ENCODE measurements around the gene CARHSP1. TPM values are rescaled to one million over a fixed set of nuclear protein-coding genes. Genes with fewer than 3 reads are reported as not detected.

Gene CARHSP1
- total and polyA plus RNA-seq, 2 experiments from 2014 or later = 140 to 167 TPM

- TF ChIP-seq EZH2 (IDR thresholded peaks at IDR 0.05; ENCODE audit: borderline replicate concordance) (no peak), CTCF (IDR thresholded peaks at IDR 0.05; ENCODE audit: poor library complexity) (no peak), EZH2phosphoT487 (IDR thresholded peaks at IDR 0.05; ENCODE audit: low read depth, severe bottlenecking, unreplicated experiment) (no peak)
- no peaks in the 10 kb centered on the region for H3K9me2 ChIP-seq (replicated peaks; ENCODE audit: insufficient read depth)
- no peak overlapping the region for H2AFZ ChIP-seq
- H3K4me3 ChIP-seq = no peak overlapping the region
- H3K4me2 ChIP-seq = no peak overlapping the region
- no peak overlapping the region for H3K27ac ChIP-seq
- peaks cover 20% of the 10 kb centered on the region for H4K20me1 ChIP-seq (ENCODE audit: insufficient read depth, poor library complexity, severe bottlenecking)
- no peaks in the 10 kb centered on the region for H3K9me3 ChIP-seq (ENCODE audit: low read depth)
- peaks cover 44% of the 10 kb centered on the region for H3K79me2 ChIP-seq
- H3K36me3 ChIP-seq (replicated peaks; ENCODE audit: insufficient read depth, low read depth) = no peaks in the 10 kb centered on the region
- no peaks in the 10 kb centered on the region for H3K27me3 ChIP-seq
- WGBS (ENCODE audit: low lambda C conversion rate, missing lambda C conversion rate) = 95% methylated on average over 3 of the region's 3 CpGs
- no peak for DNase-seq (ENCODE audit: low spot score)
- H3K4me1 ChIP-seq (ENCODE audit: insufficient read depth) = peaks cover 15% of the 10 kb centered on the region
These were observed 45.3 kb upstream of the CARHSP1 start for GRCh38 chr16:8914098-8914497.

DNA sequence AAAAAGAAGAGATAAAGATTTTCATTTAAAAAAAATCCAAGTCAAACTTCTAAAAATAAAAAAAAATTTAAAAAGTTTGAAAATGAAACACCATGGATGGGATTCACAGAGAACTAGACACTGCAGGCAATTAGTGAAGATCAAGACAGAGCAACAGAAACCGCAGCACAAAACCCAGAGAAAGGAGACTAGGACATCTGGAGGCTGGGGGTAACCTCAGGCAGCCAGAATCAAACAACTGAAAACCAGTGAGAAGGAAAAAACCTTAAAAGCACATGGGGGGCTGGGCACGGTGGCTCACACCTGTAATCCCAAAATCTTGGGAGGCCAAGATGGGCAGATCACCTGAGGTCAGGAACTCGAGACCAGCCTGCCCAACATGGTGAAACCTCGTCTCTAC is 44.0 kb upstream of the CARHSP1 start:
- H2AFZ ChIP-seq = no peak overlapping the region
- no peaks in the 10 kb centered on the region for H3K9me2 ChIP-seq (replicated peaks; ENCODE audit: insufficient read depth)
- peaks cover 20% of the 10 kb centered on the region for H4K20me1 ChIP-seq (ENCODE audit: insufficient read depth, poor library complexity, severe bottlenecking)
- H3K4me2 ChIP-seq = no peak overlapping the region
- no peak overlapping the region for H3K27ac ChIP-seq
- peaks cover 15% of the 10 kb centered on the region for H3K4me1 ChIP-seq (ENCODE audit: insufficient read depth)
- H3K36me3 ChIP-seq (replicated peaks; ENCODE audit: insufficient read depth, low read depth) = no peaks in the 10 kb centered on the region
- DNase-seq (ENCODE audit: low spot score) = no peak
- no peak overlapping the region for H3K4me3 ChIP-seq
- H3K27me3 ChIP-seq = no peaks in the 10 kb centered on the region
- H3K9me3 ChIP-seq (ENCODE audit: low read depth) = no peaks in the 10 kb centered on the region
- peaks cover 50% of the 10 kb centered on the region for H3K79me2 ChIP-seq
- TF ChIP-seq EZH2phosphoT487 (IDR thresholded peaks at IDR 0.05; ENCODE audit: low read depth, severe bottlenecking, unreplicated experiment) = no peak
- no peak for TF ChIP-seq EZH2 (IDR thresholded peaks at IDR 0.05; ENCODE audit: borderline replicate concordance)
- no peak for TF ChIP-seq CTCF (IDR thresholded peaks at IDR 0.05; ENCODE audit: poor library complexity)
- WGBS (ENCODE audit: low lambda C conversion rate, missing lambda C conversion rate) = 95% methylated on average over 4 of the region's 4 CpGs

- no peaks in the 10 kb centered on the region for H3K9me3 ChIP-seq (ENCODE audit: low read depth)
- H3K27ac ChIP-seq = peak overlapping the region; percentile 60
- peaks cover 8% of the 10 kb centered on the region for H3K36me3 ChIP-seq (replicated peaks; ENCODE audit: insufficient read depth, low read depth)
- no peaks in the 10 kb centered on the region for H3K27me3 ChIP-seq
- H3K4me1 ChIP-seq (ENCODE audit: insufficient read depth) = peaks cover 15% of the 10 kb centered on the region
- peaks cover 24% of the 10 kb centered on the region for H4K20me1 ChIP-seq (ENCODE audit: insufficient read depth, poor library complexity, severe bottlenecking)
- no peak overlapping the region for H2AFZ ChIP-seq
- DNase-seq (ENCODE audit: low spot score) = no peak
- H3K9me2 ChIP-seq (replicated peaks; ENCODE audit: insufficient read depth) = no peaks in the 10 kb centered on the region
- WGBS (ENCODE audit: low lambda C conversion rate, missing lambda C conversion rate) = 68% methylated on average over 1 of the region's 1 CpG
- TF ChIP-seq EZH2phosphoT487 (IDR thresholded peaks at IDR 0.05; ENCODE audit: low read depth, severe bottlenecking, unreplicated experiment) (no peak), CTCF (IDR thresholded peaks at IDR 0.05; ENCODE audit: poor library complexity) (no peak), EZH2 (IDR thresholded peaks at IDR 0.05; ENCODE audit: borderline replicate concordance) (no peak)
- H3K4me3 ChIP-seq = no peak overlapping the region
- peak overlapping the region; percentile 65 for H3K4me2 ChIP-seq
- peaks cover 61% of the 10 kb centered on the region for H3K79me2 ChIP-seq
These were observed 42.0 kb upstream of the CARHSP1 start for GRCh38 chr16:8910811-8911210.
